K562 (cell line): ENCODE measurements around the gene SLC26A1. TPM values are rescaled to one million over a fixed set of nuclear protein-coding genes. Genes with fewer than 3 reads are reported as not detected.

ENCODE experiments used
- ATAC-seq: fragments of 200-7000 bp; cut with Tn5 transposase; 3 replicates; pipeline ENCODE4 v1.9.1; 2020; ENCODE audit warnings: moderate library complexity
- BruUV-seq: library from RNA; stranded (reverse); fragments of 400-500 nt; replicated peaks from 2 replicates; lab custom pipeline; 2021; lab: Mats Ljungman, UMichigan
- CTCF ChIA-PET: fragments of 300-600 bp; formaldehyde crosslinking; extraction: SDS; loops from one replicate; lab custom pipeline; 2021; ENCODE audit warnings: low intra/inter-chr PET ratio; lab: Yijun Ruan, JAX
- POLR2A ChIA-PET: fragments of 300-600, 350-650 bp; sonication (Branson Sonifier 250); formaldehyde crosslinking; extraction: SDS; loops from one replicate; lab custom pipeline; 2021; ENCODE audit warnings: antibody characterized with exemption, inconsistent platforms; lab: Yijun Ruan, JAX
- DNase-seq, 4 experiments: peaks; one replicate each; pipeline versions ENCODE4 v3.0.0 to v3.0.0-alpha.2; 2011 to 2018; ENCODE audit warnings: low spot score in 3 of 4, mixed read lengths in 3 of 4; ENCODE audit errors: extremely low read depth in 1 of 4
- FAIRE-seq: peaks from 2 replicates; lab custom pipeline; 2011; peaks lifted over from hg19 to GRCh38; lab: Jason Lieb, UNC
- H2AFZ ChIP-seq: 2 replicates; pipeline ENCODE4 v1.6.0; 2011; ENCODE audit warnings: low read depth, low read length, control low read depth, inconsistent platforms
- H3K27ac ChIP-seq: fragments of 200-600 bp; 3 replicates; pipeline ENCODE4 v1.8.0; 2011; ENCODE audit warnings: low read depth, mild to moderate bottlenecking, control low read depth, inconsistent platforms, low read length, moderate library complexity, mixed read lengths; ENCODE audit errors: extremely low read depth
- H3K27me3 ChIP-seq, 2 experiments: fragments of 300-600 bp in 1 of 2; 2 replicates in 1 of 2; 3 replicates in 1 of 2; pipeline versions ENCODE4 v1.6.0 to v1.8.0; 2011; ENCODE audit warnings: inconsistent platforms in 2 of 2, low read length in 2 of 2, mild to moderate bottlenecking in 1 of 2, mixed read lengths in 1 of 2, moderate library complexity in 1 of 2; ENCODE audit not compliant: control insufficient read depth in 2 of 2, insufficient read depth in 2 of 2
- H3K36me3 ChIP-seq: fragments of 300-600 bp; 3 replicates; pipeline ENCODE4 v1.8.0; 2011; ENCODE audit warnings: mild to moderate bottlenecking, low read length, inconsistent platforms; ENCODE audit not compliant: control insufficient read depth, insufficient read depth
- H3K4me1 ChIP-seq, 2 experiments: fragments of 200-600 bp in 1 of 2; replicated peaks in 1 of 2; 2 replicates in 1 of 2; 3 replicates in 1 of 2; pipeline versions ENCODE4 v1.5.1 to v1.8.0; 2011; ENCODE audit warnings: inconsistent platforms in 2 of 2, low read length in 2 of 2, mild to moderate bottlenecking in 1 of 2, mixed read lengths in 1 of 2, moderate library complexity in 1 of 2; ENCODE audit not compliant: control insufficient read depth in 2 of 2, insufficient read depth in 2 of 2
- H3K4me2 ChIP-seq: 2 replicates; pipeline ENCODE4 v1.6.1; 2011; ENCODE audit warnings: low read length, control low read depth, inconsistent platforms, mixed read lengths; ENCODE audit not compliant: insufficient read depth
- H3K4me3 ChIP-seq: fragments of 200-600 bp; sonication (generic), shearing (Covaris generic); 2 replicates; pipeline ENCODE4 v1.5.1; 2016; ENCODE audit warnings: control low read depth, inconsistent platforms
- H3K79me2 ChIP-seq: fragments of 200-600 bp; 3 replicates; pipeline ENCODE4 v1.8.0; 2011; ENCODE audit warnings: low read length, inconsistent platforms; ENCODE audit not compliant: control insufficient read depth, insufficient read depth
- H3K9ac ChIP-seq, 2 experiments: 2 replicates each; pipeline versions ENCODE4 v1.6.0 to v1.6.1; 2011; ENCODE audit warnings: low read depth in 2 of 2, low read length in 2 of 2, control low read depth in 1 of 2, inconsistent platforms in 1 of 2, mild to moderate bottlenecking in 1 of 2, mixed read lengths in 1 of 2; ENCODE audit not compliant: insufficient read depth in 1 of 2
- H3K9me1 ChIP-seq: one replicate; pipeline ENCODE4 v1.6.0; 2011; ENCODE audit warnings: inconsistent platforms, mild to moderate bottlenecking, low read length, moderate library complexity; ENCODE audit not compliant: control insufficient read depth, insufficient read depth
- H3K9me3 ChIP-seq: replicated peaks from 2 replicates; pipeline ENCODE4 v1.5.1; 2011; ENCODE audit warnings: low read depth, low read length, inconsistent platforms; ENCODE audit not compliant: control insufficient read depth, insufficient read depth
- H4K20me1 ChIP-seq: replicated peaks from 2 replicates; pipeline ENCODE4 v1.6.1; 2011; ENCODE audit warnings: low read length, inconsistent platforms, mixed read lengths; ENCODE audit not compliant: control insufficient read depth, insufficient read depth
- CEBPB ChIP-seq: fragments of 450-650 bp; IDR thresholded peaks from 2 replicates; pipeline ENCODE4 v1.6.1; 2016; ENCODE audit warnings: missing genetic modification characterization, missing compliant biosample characterization
- DACH1 ChIP-seq: fragments of 450-650 bp; IDR thresholded peaks from 2 replicates; pipeline ENCODE4 v1.6.1; 2018; ENCODE audit not compliant: partially characterized antibody
- FIP1L1 ChIP-seq: fragments of 200-400 bp; formaldehyde crosslinking; IDR thresholded peaks from 2 replicates; pipeline ENCODE4 v1.6.1; 2018; ENCODE audit warnings: mild to moderate bottlenecking, low read depth, low read length; ENCODE audit not compliant: poor library complexity, severe bottlenecking
- HLTF ChIP-seq: fragments of 450-650 bp; IDR thresholded peaks from 2 replicates; pipeline ENCODE4 v1.6.1; 2016
- NR4A1 ChIP-seq, 2 experiments: fragments of 250-450 bp in 1 of 2; fragments of 450-650 bp in 1 of 2; sonication (Bioruptor Pico) in 1 of 2; IDR thresholded peaks; 2 replicates each; pipeline versions ENCODE4 v1.4.0 to v1.6.1; 2016 to 2020; ENCODE audit warnings: mild to moderate bottlenecking in 2 of 2, missing compliant biosample characterization in 1 of 2, missing genetic modification characterization in 1 of 2, moderate library complexity in 1 of 2
- PBX2 ChIP-seq, 2 experiments: IDR thresholded peaks in 1 of 2; conservative IDR thresholded peaks in 1 of 2; 2 replicates each; pipeline ENCODE4 v1.6.1; 2016; ENCODE audit warnings: low read depth in 2 of 2, mild to moderate bottlenecking in 1 of 2, missing compliant biosample characterization in 1 of 2, missing genetic modification characterization in 1 of 2, moderate library complexity in 1 of 2
- SNRNP70 ChIP-seq: fragments of 200-400 bp; formaldehyde crosslinking; optimal IDR thresholded peaks from 2 replicates; pipeline ENCODE3; 2017; ENCODE audit warnings: low read depth, low read length
- SPI1 ChIP-seq: IDR thresholded peaks from 2 replicates; pipeline ENCODE4 v1.6.1; 2011; ENCODE audit warnings: low read depth, low read length, control low read depth, borderline replicate concordance
- TARDBP ChIP-seq: fragments of 450-650 bp; IDR thresholded peaks from 2 replicates; pipeline ENCODE4 v1.6.1; 2016
- WGBS: fragments of 100-300 bp; shearing (Covaris generic); methylation state at CpG from one replicate; pipeline ENCODE4 v1.1.6; 2016; ENCODE audit warnings: low coverage, mixed read lengths; ENCODE audit not compliant: insufficient coverage; ENCODE audit errors: missing lambda C conversion rate; 5-methylcytosine and 5-hydroxymethylcytosine counted together
- in situ Hi-C: fragments of 300-500 bp; cut with MboI; formaldehyde crosslinking; loops from 4 replicates; pipeline ENCODE4 v1.15.0; 2018; ENCODE audit warnings: inconsistent platforms, mixed read lengths
- intact Hi-C: fragments of 100-400 bp; cut with micrococcal nuclease; formaldehyde crosslinking; loops from 2 replicates; pipeline ENCODE4 v1.14.2; 2022
- polyA plus RNA-seq, 8 experiments: library from polyadenylated mRNA; depleted of rRNA in 4 of 8; stranded (reverse) in 5 of 8; unstranded in 3 of 8; fragments of >200 nt; fragmentation: Nextera tagmentation in 2 of 8; fragmentation: Illumina TruSeq in 1 of 8; extraction: Ambion mirVana in 2 of 8; extraction: Trizol in 1 of 8; gene quantifications; 2 replicates each; pipeline versions ENCODE4 v1.2.1 to v1.2.3, GENCODE V29; 2011 to 2014; ENCODE audit warnings: inconsistent platforms in 1 of 8, missing spikeins in 1 of 8
- total RNA-seq, 7 experiments: library from RNA; depleted of rRNA in 6 of 7; stranded (reverse); fragments of >200 nt in 6 of 7; fragmentation: Illumina TruSeq in 2 of 7; extraction: Trizol in 2 of 7; gene quantifications; 2 replicates each; pipeline versions ENCODE4 v1.2.1 to v1.2.3, GENCODE V29; 2011 to 2021; ENCODE audit warnings: low replicate concordance in 1 of 7

The SLC26A1 gene
- total and polyA plus RNA-seq, 9 of the 15 experiments (the other 6 are each of a cell fraction or from before 2014, with no cell fraction given), result 0.11 to 4.2 (median 0.95) TPM

- DNase-seq (no peak), FAIRE-seq (no peak)
- in situ Hi-C loops (no loop called here), intact Hi-C loops (no loop called here)
- no TSS peak for BruUV-seq
- Histone ChIP-seq H3K9me1 (no peaks in the 10 kb centered on the region), H3K4me1 (peaks cover 3 to 40% of the 10 kb centered on the region in 2 experiments; a peak in 2 of 5 replicates), H3K4me2 (no peak overlapping the region), H4K20me1 (no peaks in the 10 kb centered on the region), H3K27ac (no peak overlapping the region), H2AFZ (no peak overlapping the region)
- CTCF ChIA-PET, result no interaction called here
- no peak for TF ChIP-seq FIP1L1
- no peak for TF ChIP-seq DACH1
- no peak for TF ChIP-seq HLTF
- TF ChIP-seq, all 486 proteins: peak for 0
- H3K4me3 ChIP-seq, result no peak overlapping the region
- POLR2A ChIA-PET, result no interaction called here
- no peaks in the 10 kb centered on the region for H3K9me3 ChIP-seq
- H3K27me3 ChIP-seq, result no peaks in the 10 kb centered on the region
- no peaks in the 10 kb centered on the region for H3K36me3 ChIP-seq
- ATAC-seq, result no peak
- H3K9ac ChIP-seq, result no peak overlapping the region
- WGBS, result no CpG with 5 or more reads among the region's 75 CpGs
- no peaks in the 10 kb centered on the region for H3K79me2 ChIP-seq
These were observed 9.5 kb upstream of the SLC26A1 start for GRCh38 chr4:1002631-1003251.

- Histone ChIP-seq H3K9me3 (no peaks in the 10 kb centered on the region), H3K79me2 (no peaks in the 10 kb centered on the region), H3K27ac (no peak overlapping the region), H2AFZ (no peak overlapping the region), H3K36me3 (no peaks in the 10 kb centered on the region), H3K9ac (no peak overlapping the region), H3K4me2 (no peak overlapping the region), H3K4me1 (peaks cover 3 to 45% of the 10 kb centered on the region in 2 experiments; a peak in 2 of 5 replicates), H3K27me3 (no peaks in the 10 kb centered on the region), H3K9me1 (no peaks in the 10 kb centered on the region), H3K4me3 (no peak overlapping the region), H4K20me1 (no peaks in the 10 kb centered on the region)
- ATAC-seq, result no peak
- CTCF ChIA-PET, result no interaction called here
- WGBS, result 87% methylated on average over 18 of the region's 54 CpGs
- intact Hi-C loops, result no loop called here
- DNase-seq, result no peak
- BruUV-seq, result no TSS peak
- FAIRE-seq, result no peak
- in situ Hi-C loops, result no loop called here
- POLR2A ChIA-PET, result no interaction called here
- TF ChIP-seq SNRNP70, result no peak
- TF ChIP-seq TARDBP, result no peak
- no peak for TF ChIP-seq PBX2 (CRISPR knock-in tag; IDR thresholded peaks at IDR 0.05; ENCODE audit: low read depth)
- TF ChIP-seq PBX2 (tag; conservative IDR thresholded peaks at IDR 0.05; ENCODE audit: low read depth), result no peak
- no peak for TF ChIP-seq SPI1
- TF ChIP-seq CEBPB (tag), result peak; percentile 42
- TF ChIP-seq NR4A1 (CRISPR knock-in tag; IDR thresholded peaks at IDR 0.05), result no peak
- no peak for TF ChIP-seq NR4A1 (tag; IDR thresholded peaks at IDR 0.05)
These were observed 9.0 kb upstream of the SLC26A1 start for GRCh38 chr4:1002131-1002630.
